A549 treated with DMSO at 1 μM for 4 hours (cell line): Measurements from ENCODE around the gene CYB5D1. TPM values are rescaled to one million over a fixed set of nuclear protein-coding genes. Genes with fewer than 3 reads are reported as not detected.

Experiments
- total RNA-seq: library from RNA; stranded (reverse); fragments of 200-300 nt; extraction: Qiagen RNA extraction; gene quantifications from 5 replicates; pipeline ENCODE4 v1.2.3, GENCODE V29; 2022; ENCODE audit warnings: low read depth

Gene CYB5D1, protein sequence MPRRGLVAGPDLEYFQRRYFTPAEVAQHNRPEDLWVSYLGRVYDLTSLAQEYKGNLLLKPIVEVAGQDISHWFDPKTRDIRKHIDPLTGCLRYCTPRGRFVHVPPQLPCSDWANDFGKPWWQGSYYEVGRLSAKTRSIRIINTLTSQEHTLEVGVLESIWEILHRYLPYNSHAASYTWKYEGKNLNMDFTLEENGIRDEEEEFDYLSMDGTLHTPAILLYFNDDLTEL
- total RNA-seq: 21.2 to 25.1 TPM (median 23.1 TPM) in 5 replicates

GRCh38 chr17:7857713-7858521 lies at the start of gene CYB5D1:
TSS of gene CYB5D1 (plus strand) at chr17:7858003. CDS start at chr17:7858135, 132 bp downstream.

GRCh38 chr17:7833795-7834541 lies 23.8 kb upstream of the CYB5D1 start, which contains the start of gene KDM6B:
TSS of gene KDM6B (plus strand) at chr17:7834217. CDS start at chr17:7845555, 11,338 bp downstream.

DNA sequence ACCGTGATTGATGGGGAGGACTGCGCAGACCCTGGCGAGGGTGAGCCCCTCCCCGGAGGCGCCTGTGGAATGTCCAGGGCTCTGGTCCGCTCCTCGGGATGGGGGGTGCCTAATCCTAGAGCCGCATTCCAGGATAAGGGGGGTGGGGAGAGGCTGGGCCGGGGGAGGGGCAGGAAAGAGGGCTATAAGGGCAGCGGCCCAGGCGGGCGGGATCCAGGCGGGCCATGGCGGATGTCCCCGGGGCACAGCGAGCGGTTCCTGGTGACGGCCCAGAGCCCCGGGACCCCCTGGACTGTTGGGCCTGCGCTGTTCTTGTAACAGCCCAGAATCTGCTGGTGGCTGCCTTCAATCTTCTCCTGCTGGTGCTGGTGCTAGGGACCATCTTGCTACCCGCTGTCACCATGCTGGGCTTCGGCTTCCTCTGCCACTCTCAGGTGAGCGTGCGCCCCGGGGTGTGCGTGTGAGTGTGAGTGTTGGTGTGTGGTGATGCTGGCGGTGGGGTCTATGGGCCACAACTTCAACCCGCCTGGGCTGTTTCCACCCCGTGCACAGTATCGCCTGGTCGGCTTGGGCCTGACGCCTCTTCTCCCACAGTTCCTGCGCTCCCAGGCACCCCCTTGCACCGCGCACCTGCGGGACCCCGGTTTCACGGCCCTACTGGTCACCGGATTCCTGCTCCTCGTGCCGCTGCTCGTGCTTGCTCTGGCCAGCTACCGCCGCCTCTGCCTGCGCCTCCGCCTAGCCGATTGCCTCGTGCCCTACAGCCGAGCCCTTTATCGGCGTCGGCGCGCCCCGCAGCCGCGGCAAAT lies 2.7 kb upstream of the CYB5D1 start, which contains the start of gene TMEM88:
TMEM88 (plus strand) TSS at position 216 of the 809 bp plus-strand sequence; CDS start at position 225, 9 bp downstream.

DNA sequence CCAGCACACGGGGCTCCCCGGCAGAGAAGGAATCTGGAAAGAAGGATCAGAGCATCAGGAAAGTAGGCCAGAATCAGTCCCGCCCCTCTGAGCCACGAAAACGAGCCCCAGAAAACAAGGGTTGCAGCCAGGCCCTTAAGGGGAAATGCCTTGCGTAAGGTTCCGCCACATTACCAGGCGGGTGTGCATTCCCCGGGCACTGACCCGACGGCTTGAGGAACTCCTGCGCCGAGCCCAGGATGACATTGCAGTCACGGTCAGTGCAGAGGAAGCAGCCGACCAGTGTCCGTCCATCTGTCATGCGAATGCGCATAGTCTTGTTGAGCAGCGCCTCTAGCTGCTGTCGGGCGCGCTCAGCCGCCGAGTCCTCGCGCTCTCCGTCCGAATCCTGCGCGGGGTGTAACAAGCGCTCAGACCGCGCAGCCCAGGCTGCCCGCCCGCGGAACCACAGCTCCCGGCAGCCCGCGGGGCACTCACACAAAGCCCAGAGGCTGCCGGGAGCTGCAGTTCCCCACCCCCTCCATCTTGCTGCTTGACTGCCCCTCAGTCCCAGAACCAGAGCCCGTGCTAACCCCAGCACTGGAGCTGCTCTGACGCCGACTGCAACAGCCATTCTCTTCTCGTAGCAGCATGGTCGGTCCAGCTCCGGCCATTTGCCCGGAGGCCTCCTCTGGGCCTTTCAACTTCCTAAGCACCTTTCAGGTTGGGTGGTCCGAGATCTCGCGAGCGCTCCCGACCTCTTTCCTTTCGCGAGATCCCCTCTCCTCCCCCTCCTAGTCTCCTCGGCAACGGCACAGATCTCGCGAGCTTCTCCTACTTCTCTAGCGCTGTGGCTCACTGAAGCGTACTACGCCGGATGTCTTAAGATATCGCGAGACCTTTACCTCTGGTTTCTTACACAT lies 741 bp upstream of the CYB5D1 start, which contains the start of gene NAA38:
NAA38 (minus strand) TSS at position 749 of the 902 bp plus-strand sequence; CDS start at position 653, 96 bp downstream.

GRCh38 chr17:7888184-7888920 lies 30.5 kb downstream of the CYB5D1 start, which contains the start of gene CHD3:
TSS of gene CHD3 (plus strand) at chr17:7888789. CDS start at chr17:7889001, 212 bp downstream.

Other genes starting within 250 kb of the CYB5D1 start
- 59.9 to 63.2 TPM (median 61.1 TPM) in 5 replicates for gene FXR2, start 243.1 kb upstream of the CYB5D1 start, total RNA-seq
- gene SAT2, start 230.2 kb upstream of the CYB5D1 start, total RNA-seq: 75.9 to 92.6 TPM (median 88.1 TPM) in 5 replicates
- 0.38 to 0.70 TPM (median 0.50 TPM) in 5 replicates for gene SHBG, start 227.9 kb upstream of the CYB5D1 start, total RNA-seq
- gene ATP1B2, start 207.1 kb upstream of the CYB5D1 start, total RNA-seq: 0.13 to 0.27 TPM (median 0.24 TPM) in 5 replicates
- gene TP53, start 170.5 kb upstream of the CYB5D1 start, total RNA-seq: 50.2 to 60.1 TPM (median 56.6 TPM) in 5 replicates
- gene WRAP53, start 169.5 kb upstream of the CYB5D1 start, total RNA-seq: 33.2 to 47.3 TPM (median 45.3 TPM) in 5 replicates
- 1.2 to 1.9 TPM (median 1.6 TPM) in 5 replicates for gene EFNB3, start 152.8 kb upstream of the CYB5D1 start, total RNA-seq
- gene DNAH2, start 140.3 kb upstream of the CYB5D1 start, total RNA-seq: 0.01 to 0.09 TPM (median 0.02 TPM) in 5 replicates
- 17.7 to 24.0 TPM (median 19.0 TPM) in 5 replicates for gene KDM6B, start 23.8 kb upstream of the CYB5D1 start, total RNA-seq
- gene TMEM88, start 2.9 kb upstream of the CYB5D1 start, total RNA-seq: 0.57 to 1.7 TPM (median 0.96 TPM) in 5 replicates
- gene NAA38, start 444 bp upstream of the CYB5D1 start, total RNA-seq: 191 to 232 TPM (median 215 TPM) in 5 replicates
- 66.5 to 79.7 TPM (median 70.3 TPM) in 5 replicates for gene CHD3, start 30.8 kb downstream of the CYB5D1 start, total RNA-seq
- 1.4 to 2.0 TPM (median 1.6 TPM) in 5 replicates for gene RNF227, start 58.3 kb downstream of the CYB5D1 start, total RNA-seq
- 1.8 to 3.3 TPM (median 2.4 TPM) in 5 replicates for gene KCNAB3, start 71.9 kb downstream of the CYB5D1 start, total RNA-seq
- gene TRAPPC1, start 73.9 kb downstream of the CYB5D1 start, total RNA-seq: 271 to 324 TPM (median 289 TPM) in 5 replicates
- 37.7 to 45.9 TPM (median 41.4 TPM) in 5 replicates for gene CNTROB, start 74.2 kb downstream of the CYB5D1 start, total RNA-seq
- not detected in 5 replicates for gene GUCY2D, start 144.6 kb downstream of the CYB5D1 start, total RNA-seq
- gene ALOX15B, start 181.1 kb downstream of the CYB5D1 start, total RNA-seq: not detected in 5 replicates
- gene ALOX12B, start 229.7 kb downstream of the CYB5D1 start, total RNA-seq: 0.75 to 2.1 TPM (median 1.2 TPM) in 5 replicates